Neural progenitor cell (in vitro differentiated cells): ENCODE measurements around the gene CCDC124. TPM values are rescaled to one million over a fixed set of nuclear protein-coding genes. Genes with fewer than 3 reads are reported as not detected.
"Not testable (repeated sequence)": the region's sequence is repeated elsewhere in the genome, so short reads cannot be mapped to it uniquely, and the experiment has no call there.

Experiments
- DNase-seq: peaks from one replicate; pipeline ENCODE4 v3.0.0-alpha.2; 2016; ENCODE audit warnings: low spot score
- H2AFZ ChIP-seq: fragments of 200-600 bp; sonication (generic); replicated peaks from 2 replicates; pipeline ENCODE4 v1.6.1; 2016; ENCODE audit warnings: antibody characterized with exemption
- H3F3A ChIP-seq: fragments of 200-600 bp; sonication (generic); 2 replicates; pipeline ENCODE4 v1.6.1; 2016; ENCODE audit warnings: antibody characterized with exemption, low read depth
- H3K27ac ChIP-seq: fragments of 200-600 bp; sonication (generic); 2 replicates; pipeline ENCODE4 v1.5.1; 2016; ENCODE audit warnings: mild to moderate bottlenecking
- H3K27me3 ChIP-seq: fragments of 200-600 bp; sonication (generic); 2 replicates; pipeline ENCODE4 v1.6.1; 2016; ENCODE audit warnings: mild to moderate bottlenecking, moderate library complexity
- H3K36me3 ChIP-seq: fragments of 200-600 bp; sonication (generic); 2 replicates; pipeline ENCODE4 v1.5.1; 2016
- H3K4me1 ChIP-seq: fragments of 200-600 bp; sonication (generic); 2 replicates; pipeline ENCODE4 v1.6.1; 2016; ENCODE audit warnings: mixed run types
- H3K4me2 ChIP-seq: fragments of 200-600 bp; sonication (generic); 2 replicates; pipeline ENCODE4 v1.6.1; 2016
- H3K4me3 ChIP-seq: fragments of 200-600 bp; sonication (generic); 2 replicates; pipeline ENCODE4 v1.5.1; 2016
- H3K79me2 ChIP-seq: fragments of 200-600 bp; sonication (generic); 2 replicates; pipeline ENCODE4 v1.6.1; 2016; ENCODE audit warnings: low read depth
- H3K9ac ChIP-seq: fragments of 200-600 bp; sonication (generic); 2 replicates; pipeline ENCODE4 v1.6.1; 2016
- H3K9me3 ChIP-seq: fragments of 200-600 bp; sonication (generic); 2 replicates; pipeline ENCODE4 v1.5.1; 2016; ENCODE audit warnings: low read depth
- H4K20me1 ChIP-seq: fragments of 200-600 bp; sonication (generic); 2 replicates; pipeline ENCODE4 v1.6.1; 2016; ENCODE audit warnings: low read depth
- H3K27ac Mint-ChIP-seq: 3 replicates; pipeline ENCODE4 v1.8.0; 2021; ENCODE audit warnings: mixed read lengths
- H3K27me3 Mint-ChIP-seq: 2 replicates; pipeline ENCODE4 v1.8.0; 2022; ENCODE audit warnings: low read depth, mild to moderate bottlenecking, inconsistent platforms, moderate library complexity, mixed read lengths; ENCODE audit not compliant: insufficient read depth
- H3K36me3 Mint-ChIP-seq: 3 replicates; pipeline ENCODE4 v1.8.0; 2021; ENCODE audit warnings: mixed read lengths
- H3K4me1 Mint-ChIP-seq: 3 replicates; pipeline ENCODE4 v1.8.0; 2021; ENCODE audit warnings: mixed read lengths
- H3K4me3 Mint-ChIP-seq: 3 replicates; pipeline ENCODE4 v1.8.0; 2021; ENCODE audit warnings: mild to moderate bottlenecking, moderate library complexity, mixed read lengths
- H3K9me3 Mint-ChIP-seq: 3 replicates; pipeline ENCODE4 v1.8.0; 2020; ENCODE audit warnings: mixed read lengths
- EZH2 ChIP-seq: fragments of 200-600 bp; sonication (generic); IDR thresholded peaks from 2 replicates; pipeline ENCODE4 v1.6.1; 2017; ENCODE audit warnings: antibody characterized with exemption, mild to moderate bottlenecking, moderate library complexity
- EZH2phosphoT487 ChIP-seq: fragments of 200-600 bp; sonication (generic); IDR thresholded peaks from 2 replicates; pipeline ENCODE4 v1.6.1; 2017; ENCODE audit warnings: antibody characterized with exemption
- total RNA-seq: library from RNA; depleted of rRNA; stranded (reverse); fragments of >200 nt; gene quantifications from 2 replicates; pipeline ENCODE4 v1.2.3, GENCODE V29; 2015; ENCODE audit warnings: low replicate concordance
- TF ChIP-seq, protein P1 (sequence below): fragments of 200-600 bp; sonication (generic); IDR thresholded peaks from 2 replicates; pipeline ENCODE4 v1.5.1; 2017; ENCODE audit warnings: antibody characterized with exemption, mild to moderate bottlenecking

CCDC124 gene
- total RNA-seq, 1 donor from 2014 or later = 23.3 TPM

DNA sequence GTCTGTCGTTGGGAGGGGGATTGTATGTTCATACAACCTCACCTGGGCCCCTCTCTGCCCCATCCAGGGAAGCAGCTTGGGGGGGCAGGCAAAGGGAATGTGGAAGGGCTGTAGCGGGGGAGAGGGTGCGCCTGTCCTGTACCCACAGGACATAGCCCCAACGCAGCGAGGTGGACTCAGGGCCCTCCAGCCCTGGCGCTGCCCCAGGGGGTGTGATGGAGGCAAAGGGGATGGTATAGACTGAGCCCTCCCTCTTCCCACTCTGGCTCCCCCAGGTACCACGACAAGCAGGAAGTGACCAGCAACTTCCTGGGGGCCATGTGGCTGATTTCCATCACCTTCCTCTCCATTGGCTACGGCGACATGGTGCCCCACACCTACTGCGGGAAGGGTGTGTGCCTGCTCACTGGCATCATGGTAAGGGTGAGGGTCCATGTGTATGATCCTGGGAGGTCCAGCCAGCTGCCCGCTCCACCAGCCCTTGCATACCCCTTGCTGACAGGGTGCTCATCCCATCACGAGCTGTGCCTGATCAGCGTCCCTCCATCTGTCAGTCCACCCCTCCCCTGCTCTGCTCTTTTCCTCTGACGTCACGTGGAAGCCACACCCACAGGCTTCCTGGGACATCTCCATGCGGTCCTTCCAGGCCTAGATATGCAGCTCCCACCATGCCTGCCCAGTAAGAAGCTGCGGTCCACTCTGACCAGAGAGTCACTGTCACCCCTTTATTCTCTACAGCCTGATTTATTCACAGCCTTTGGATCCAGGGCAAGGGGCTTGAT, 52.4 kb downstream of the CCDC124 start:
- Mint-ChIP-seq H3K9me3 (no peaks in the 10 kb centered on the region), H3K4me1 (no peaks in the 10 kb centered on the region), H3K27ac (no peak overlapping the region), H3K36me3 (no peaks in the 10 kb centered on the region), H3K4me3 (no peak overlapping the region), H3K27me3 (peaks cover 3% of the 10 kb centered on the region)
- no peaks in the 10 kb centered on the region for H3K27me3 ChIP-seq
- no peak overlapping the region for H3K9ac ChIP-seq
- H3F3A ChIP-seq = no peaks in the 10 kb centered on the region
- H3K4me3 ChIP-seq = no peak overlapping the region
- no peak for DNase-seq
- no peaks in the 10 kb centered on the region for H3K79me2 ChIP-seq
- no peak for TF ChIP-seq EZH2phosphoT487
- no peak for TF ChIP-seq EZH2
- TF ChIP-seq, protein P1, sequence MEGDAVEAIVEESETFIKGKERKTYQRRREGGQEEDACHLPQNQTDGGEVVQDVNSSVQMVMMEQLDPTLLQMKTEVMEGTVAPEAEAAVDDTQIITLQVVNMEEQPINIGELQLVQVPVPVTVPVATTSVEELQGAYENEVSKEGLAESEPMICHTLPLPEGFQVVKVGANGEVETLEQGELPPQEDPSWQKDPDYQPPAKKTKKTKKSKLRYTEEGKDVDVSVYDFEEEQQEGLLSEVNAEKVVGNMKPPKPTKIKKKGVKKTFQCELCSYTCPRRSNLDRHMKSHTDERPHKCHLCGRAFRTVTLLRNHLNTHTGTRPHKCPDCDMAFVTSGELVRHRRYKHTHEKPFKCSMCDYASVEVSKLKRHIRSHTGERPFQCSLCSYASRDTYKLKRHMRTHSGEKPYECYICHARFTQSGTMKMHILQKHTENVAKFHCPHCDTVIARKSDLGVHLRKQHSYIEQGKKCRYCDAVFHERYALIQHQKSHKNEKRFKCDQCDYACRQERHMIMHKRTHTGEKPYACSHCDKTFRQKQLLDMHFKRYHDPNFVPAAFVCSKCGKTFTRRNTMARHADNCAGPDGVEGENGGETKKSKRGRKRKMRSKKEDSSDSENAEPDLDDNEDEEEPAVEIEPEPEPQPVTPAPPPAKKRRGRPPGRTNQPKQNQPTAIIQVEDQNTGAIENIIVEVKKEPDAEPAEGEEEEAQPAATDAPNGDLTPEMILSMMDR = no peak
- H3K9me3 ChIP-seq = no peaks in the 10 kb centered on the region
- no peaks in the 10 kb centered on the region for H3K36me3 ChIP-seq
- no peak overlapping the region for H3K4me2 ChIP-seq
- no peaks in the 10 kb centered on the region for H3K4me1 ChIP-seq
- no peaks in the 10 kb centered on the region for H4K20me1 ChIP-seq
- H3K27ac ChIP-seq = no peak overlapping the region
- H2AFZ ChIP-seq = no peak overlapping the region

DNA sequence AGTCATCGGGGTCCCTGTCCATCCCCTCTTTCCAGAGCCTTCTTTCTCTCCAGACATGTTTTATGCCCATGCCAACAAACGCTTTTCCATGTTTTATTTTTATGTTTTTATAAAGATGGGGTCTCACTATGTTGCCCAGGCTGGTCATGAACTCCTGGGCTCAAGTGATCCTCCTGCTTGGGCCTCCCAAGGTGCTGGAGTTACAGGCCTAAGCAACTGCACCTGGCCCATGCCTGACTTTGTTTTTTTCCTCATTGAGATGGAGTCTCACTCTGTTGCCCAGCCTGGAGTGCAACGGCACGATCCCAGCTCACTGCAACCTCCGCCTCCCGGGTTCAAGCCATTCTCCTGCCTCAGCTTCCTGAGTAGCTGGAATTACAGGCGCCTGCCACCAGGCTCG, 53.8 kb downstream of the CCDC124 start:
- not testable (repeated sequence) for H3K9me3 ChIP-seq, H3K27ac ChIP-seq, H3K4me2 ChIP-seq, H3K9me3 Mint-ChIP-seq, H2AFZ ChIP-seq, DNase-seq, H3K9ac ChIP-seq, H3F3A ChIP-seq, H3K4me1 ChIP-seq, H3K27ac Mint-ChIP-seq, H3K79me2 ChIP-seq, H4K20me1 ChIP-seq, H3K36me3 ChIP-seq, H3K4me3 Mint-ChIP-seq, H3K4me1 Mint-ChIP-seq, H3K4me3 ChIP-seq, H3K36me3 Mint-ChIP-seq, H3K27me3 Mint-ChIP-seq, H3K27me3 ChIP-seq

DNA sequence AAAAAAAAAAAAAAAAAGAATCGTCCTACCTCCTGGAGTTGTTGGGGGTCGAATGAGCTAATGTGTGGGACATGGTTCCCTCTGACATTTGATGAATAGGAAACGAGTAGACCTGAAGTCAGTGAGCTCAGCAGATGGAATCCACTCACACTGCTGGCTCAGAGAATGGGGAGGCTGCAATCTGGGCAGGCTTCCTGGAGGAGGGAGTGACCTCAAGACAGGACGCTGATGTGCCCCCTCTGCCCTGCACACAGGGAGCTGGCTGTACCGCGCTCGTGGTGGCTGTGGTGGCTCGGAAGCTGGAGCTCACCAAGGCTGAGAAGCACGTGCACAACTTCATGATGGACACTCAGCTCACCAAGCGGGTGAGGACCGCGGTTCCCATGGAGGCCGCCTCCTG, 55.3 kb downstream of the CCDC124 start:
- no peaks in the 10 kb centered on the region for H3K27me3 Mint-ChIP-seq
- H3K27ac Mint-ChIP-seq = no peak overlapping the region
- no peaks in the 10 kb centered on the region for H3K9me3 ChIP-seq
- no peak overlapping the region for H2AFZ ChIP-seq
- H3K9ac ChIP-seq = no peak overlapping the region
- H3K4me1 Mint-ChIP-seq = no peaks in the 10 kb centered on the region
- H3K36me3 Mint-ChIP-seq = no peaks in the 10 kb centered on the region
- H4K20me1 ChIP-seq = no peaks in the 10 kb centered on the region
- H3K79me2 ChIP-seq = no peaks in the 10 kb centered on the region
- no peak overlapping the region for H3K27ac ChIP-seq
- H3K36me3 ChIP-seq = no peaks in the 10 kb centered on the region
- DNase-seq = no peak
- no peaks in the 10 kb centered on the region for H3K9me3 Mint-ChIP-seq
- no peak overlapping the region for H3K4me2 ChIP-seq
- H3K4me3 Mint-ChIP-seq = no peak overlapping the region
- TF ChIP-seq, protein P1 = no peak
- TF ChIP-seq EZH2 (no peak), EZH2phosphoT487 (no peak)
- H3F3A ChIP-seq = no peaks in the 10 kb centered on the region
- H3K4me1 ChIP-seq = no peaks in the 10 kb centered on the region
- H3K27me3 ChIP-seq = no peaks in the 10 kb centered on the region
- H3K4me3 ChIP-seq = no peak overlapping the region

DNA sequence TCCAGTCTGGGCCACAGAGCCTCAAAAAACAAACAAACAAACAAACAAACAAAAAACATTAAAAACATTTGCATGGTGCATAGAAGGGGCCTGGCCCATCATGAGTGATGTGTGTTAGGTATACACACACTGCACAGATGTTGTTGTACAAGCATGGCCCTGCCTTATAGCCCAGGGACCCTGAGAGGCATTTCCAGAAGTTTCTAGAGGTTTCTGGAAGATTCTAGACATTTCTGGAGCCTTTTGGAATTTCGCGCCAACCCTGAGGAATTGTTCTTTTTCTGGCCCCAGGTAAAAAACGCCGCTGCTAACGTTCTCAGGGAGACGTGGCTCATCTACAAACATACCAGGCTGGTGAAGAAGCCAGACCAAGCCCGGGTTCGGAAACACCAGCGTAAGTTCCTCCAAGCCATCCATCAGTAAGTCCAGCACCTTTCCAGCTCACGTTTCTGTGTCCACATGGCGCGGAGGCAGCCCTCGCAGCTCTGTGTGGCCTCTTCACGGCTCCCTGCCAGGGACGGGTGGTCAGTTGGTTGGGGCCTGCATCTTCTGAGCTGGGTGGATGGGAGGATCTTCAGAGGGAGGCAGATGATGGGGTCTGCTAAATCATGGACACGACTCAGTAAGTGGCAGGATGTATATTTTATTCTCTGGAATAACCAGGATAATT, 56.7 kb downstream of the CCDC124 start:
- Histone ChIP-seq H3K79me2 (no peaks in the 10 kb centered on the region), H3K4me2 (no peak overlapping the region), H4K20me1 (no peaks in the 10 kb centered on the region), H2AFZ (no peak overlapping the region), H3K27ac (no peak overlapping the region), H3K4me1 (no peaks in the 10 kb centered on the region), H3K4me3 (no peak overlapping the region), H3F3A (no peaks in the 10 kb centered on the region), H3K9me3 (no peaks in the 10 kb centered on the region), H3K27me3 (no peaks in the 10 kb centered on the region), H3K36me3 (no peaks in the 10 kb centered on the region), H3K9ac (no peak overlapping the region)
- H3K4me1 Mint-ChIP-seq = no peaks in the 10 kb centered on the region
- no peaks in the 10 kb centered on the region for H3K9me3 Mint-ChIP-seq
- no peak overlapping the region for H3K27ac Mint-ChIP-seq
- no peaks in the 10 kb centered on the region for H3K36me3 Mint-ChIP-seq
- TF ChIP-seq EZH2 = no peak
- TF ChIP-seq EZH2phosphoT487 = no peak
- TF ChIP-seq, protein P1 = no peak
- no peak overlapping the region for H3K4me3 Mint-ChIP-seq
- no peaks in the 10 kb centered on the region for H3K27me3 Mint-ChIP-seq
- DNase-seq = no peak
